Measurements from ENCODE around the gene SPARC.
A peak's percentile ranks its signal among the peaks of the same experiment; 100 is the strongest.
"Not testable (repeated sequence)": the region's sequence is repeated elsewhere in the genome, so short reads cannot be mapped to it uniquely, and the experiment has no call there.

The SPARC gene

DNA sequence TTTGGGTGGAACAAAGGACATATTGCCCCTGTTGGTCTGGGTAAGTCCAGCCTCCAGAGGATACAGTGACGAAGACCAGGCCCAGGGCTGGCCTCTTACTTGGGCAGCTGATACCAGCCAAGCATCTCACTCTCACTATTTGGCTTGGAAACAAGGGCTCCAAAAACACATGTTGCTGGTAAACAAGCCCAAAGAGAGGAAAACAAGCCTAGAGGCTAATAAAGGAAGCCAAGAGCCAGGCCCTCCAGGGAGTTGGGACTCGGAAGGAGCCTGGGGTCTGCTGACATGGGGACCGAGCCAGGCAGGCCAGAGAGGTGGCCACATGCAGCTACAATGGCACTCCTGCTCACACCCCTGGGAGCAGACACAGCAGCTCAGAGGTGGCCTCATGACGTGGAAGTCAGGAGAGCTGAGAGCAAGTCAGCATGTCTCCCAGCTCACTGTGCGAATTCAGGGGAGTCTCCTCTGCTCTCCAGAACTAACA is 5.7 kb downstream of the SPARC start:
- no peak overlapping the region for H3K4me2 ChIP-seq (ENCODE audit: low read length, poor library complexity, severe bottlenecking)
- H3K4ac ChIP-seq (ENCODE audit: low read depth in 1 of 2, low read length in 2 of 2), result no peak overlapping the region
- DNase-seq, result peak; percentile 41
- H3K27me3 ChIP-seq (ENCODE audit: control insufficient read depth in 1 of 2, insufficient read depth in 1 of 2, low read length in 2 of 2), result no peaks in the 10 kb centered on the region
- H3K36me3 ChIP-seq (ENCODE audit: control insufficient read depth in 1 of 2, insufficient read depth in 2 of 2, low read depth in 1 of 2, low read length in 2 of 2), result peaks cover 25 to 73% of the 10 kb centered on the region in 2 experiments
- peaks cover 29% of the 10 kb centered on the region for H3K4me1 ChIP-seq (ENCODE audit: control insufficient read depth, insufficient read depth, low read depth, low read length)
- 56% methylated on average over 4 of the region's 5 CpGs for WGBS
- no peak overlapping the region for H2BK5ac ChIP-seq (ENCODE audit: low read depth, low read length, poor library complexity, severe bottlenecking)
- H3K9me3 ChIP-seq (ENCODE audit: control insufficient read depth, low read length), result no peaks in the 10 kb centered on the region
- H4K91ac ChIP-seq (ENCODE audit: low read length), result no peak overlapping the region
- H3K9ac ChIP-seq (ENCODE audit: low read length), result peak overlapping the region; percentile 96
- H3K79me1 ChIP-seq (replicated peaks; ENCODE audit: low read length, poor library complexity, severe bottlenecking), result no peaks in the 10 kb centered on the region
- H3K4me3 ChIP-seq (ENCODE audit: insufficient read depth in 1 of 2, low read depth in 1 of 2, low read length in 2 of 2), result peak overlapping the region in 1 of 2 experiments; percentile 63
- H2BK12ac ChIP-seq (ENCODE audit: low read length in 2 of 2), result no peak overlapping the region
- H2AK5ac ChIP-seq (ENCODE audit: low read length, severe bottlenecking), result no peak overlapping the region
- peak overlapping the region; percentile 13 for H3K27ac ChIP-seq (ENCODE audit: low read length, poor library complexity, severe bottlenecking)
- no peak overlapping the region for H2BK120ac ChIP-seq (ENCODE audit: low read depth, low read length)
- H3K14ac ChIP-seq (ENCODE audit: low read length in 2 of 2), result peak overlapping the region in 1 of 2 experiments; percentile 78
- H3K23ac ChIP-seq (ENCODE audit: low read length in 2 of 2), result peak overlapping the region in 1 of 2 experiments; percentile 83
- no peak overlapping the region for H4K8ac ChIP-seq (ENCODE audit: low read length)
- peak overlapping the region in 1 of 2 experiments; percentile 75 for H3K18ac ChIP-seq (ENCODE audit: low read depth in 1 of 2, low read length in 2 of 2)
- no peak overlapping the region for H2AFZ ChIP-seq (ENCODE audit: low read depth, low read length)
- no peak overlapping the region for H2BK15ac ChIP-seq (ENCODE audit: low read depth, poor library complexity, severe bottlenecking)

DNA sequence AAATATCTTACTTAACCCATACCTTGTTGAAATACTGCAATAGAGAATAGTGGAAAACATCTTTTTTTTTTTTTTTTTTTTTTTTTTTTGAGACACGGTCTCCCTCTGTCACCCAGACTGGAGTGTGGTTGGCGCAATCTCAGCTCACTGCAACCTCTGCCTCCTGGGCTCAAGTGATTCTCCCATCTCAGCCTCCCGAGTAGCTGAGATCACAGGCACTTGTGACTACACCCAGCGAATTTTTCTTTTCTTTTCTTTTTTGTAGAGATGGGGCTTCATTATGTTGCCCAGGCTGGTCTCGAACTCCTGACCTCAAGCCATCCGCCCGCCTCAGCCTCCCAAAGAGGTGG is 6.6 kb downstream of the SPARC start:
- H3K4me2 ChIP-seq (ENCODE audit: low read length, poor library complexity, severe bottlenecking); H3K23ac ChIP-seq (ENCODE audit: low read length in 2 of 2); H2BK15ac ChIP-seq (ENCODE audit: low read depth, poor library complexity, severe bottlenecking); H3K9me3 ChIP-seq (ENCODE audit: control insufficient read depth, low read length); H3K79me1 ChIP-seq (replicated peaks; ENCODE audit: low read length, poor library complexity, severe bottlenecking); H2BK12ac ChIP-seq (ENCODE audit: low read length in 2 of 2); H3K18ac ChIP-seq (ENCODE audit: low read depth in 1 of 2, low read length in 2 of 2); H3K4ac ChIP-seq (ENCODE audit: low read depth in 1 of 2, low read length in 2 of 2); H2AFZ ChIP-seq (ENCODE audit: low read depth, low read length); H2BK120ac ChIP-seq (ENCODE audit: low read depth, low read length); H2AK5ac ChIP-seq (ENCODE audit: low read length, severe bottlenecking); H2BK5ac ChIP-seq (ENCODE audit: low read depth, low read length, poor library complexity, severe bottlenecking); H3K27ac ChIP-seq (ENCODE audit: low read length, poor library complexity, severe bottlenecking); H4K8ac ChIP-seq (ENCODE audit: low read length); H3K27me3 ChIP-seq (ENCODE audit: control insufficient read depth in 1 of 2, insufficient read depth in 1 of 2, low read length in 2 of 2); H4K91ac ChIP-seq (ENCODE audit: low read length); H3K14ac ChIP-seq (ENCODE audit: low read length in 2 of 2): not testable (repeated sequence)
- Histone ChIP-seq H3K9ac (ENCODE audit: low read length) (peak overlapping the region; percentile 96), H3K4me1 (ENCODE audit: control insufficient read depth, insufficient read depth, low read depth, low read length) (peaks cover 32% of the 10 kb centered on the region), H3K4me3 (ENCODE audit: insufficient read depth in 1 of 2, low read depth in 1 of 2, low read length in 2 of 2) (peak overlapping the region in 1 of 2 experiments; percentile 63), H3K36me3 (ENCODE audit: control insufficient read depth in 1 of 2, insufficient read depth in 2 of 2, low read depth in 1 of 2, low read length in 2 of 2) (peaks cover 27 to 82% of the 10 kb centered on the region in 2 experiments)
- DNase-seq, result peak; percentile 36
- WGBS, result 98% methylated on average over 6 of the region's 7 CpGs

DNA sequence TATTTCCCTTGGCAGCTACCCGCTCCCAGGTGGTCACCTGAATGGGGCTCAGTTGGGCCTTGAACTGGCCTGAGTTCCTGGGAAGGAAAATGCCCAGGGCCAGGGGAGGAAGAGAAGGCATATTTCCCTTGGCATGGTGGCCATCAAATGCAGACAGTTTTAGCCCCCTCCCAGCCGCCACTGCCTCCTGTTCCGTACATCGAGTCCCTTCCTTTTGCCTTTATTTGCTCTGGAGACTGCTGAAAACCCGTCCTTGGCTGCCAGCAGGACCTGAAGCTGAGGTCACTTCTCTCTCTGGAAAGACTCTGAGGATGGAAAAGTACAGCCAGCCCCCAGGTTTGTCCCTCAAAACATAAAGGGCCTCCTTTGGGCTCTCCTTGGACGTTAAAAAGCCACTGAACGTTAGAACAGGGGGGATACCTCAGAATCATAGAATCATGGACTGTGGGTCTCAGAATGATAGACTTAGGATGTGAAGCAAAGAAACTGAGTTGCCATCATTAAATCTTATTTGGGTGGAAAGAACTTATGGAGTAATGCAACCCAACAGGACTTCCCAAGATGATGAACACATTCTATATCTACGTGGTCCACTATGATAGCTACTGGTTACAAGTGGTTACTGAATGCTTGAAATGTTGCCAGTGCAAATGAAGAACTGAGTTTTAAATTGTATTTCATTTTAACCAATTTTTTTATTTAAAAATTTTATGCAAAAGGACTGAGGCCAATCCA is 7.1 kb downstream of the SPARC start:
- Histone ChIP-seq H4K91ac (ENCODE audit: low read length) (no peak overlapping the region), H3K9me3 (ENCODE audit: control insufficient read depth, low read length) (no peaks in the 10 kb centered on the region), H3K23ac (ENCODE audit: low read length in 2 of 2) (peak overlapping the region in 1 of 2 experiments; percentile 23), H2BK5ac (ENCODE audit: low read depth, low read length, poor library complexity, severe bottlenecking) (no peak overlapping the region), H3K36me3 (ENCODE audit: control insufficient read depth in 1 of 2, insufficient read depth in 2 of 2, low read depth in 1 of 2, low read length in 2 of 2) (peaks cover 30 to 84% of the 10 kb centered on the region in 2 experiments), H3K27me3 (ENCODE audit: control insufficient read depth in 1 of 2, insufficient read depth in 1 of 2, low read length in 2 of 2) (no peaks in the 10 kb centered on the region), H3K4me1 (ENCODE audit: control insufficient read depth, insufficient read depth, low read depth, low read length) (peaks cover 32% of the 10 kb centered on the region), H3K18ac (ENCODE audit: low read depth in 1 of 2, low read length in 2 of 2) (peak overlapping the region in 1 of 2 experiments; percentile 54), H3K4ac (ENCODE audit: low read depth in 1 of 2, low read length in 2 of 2) (no peak overlapping the region), H2BK12ac (ENCODE audit: low read length in 2 of 2) (peak overlapping the region in 1 of 2 experiments; percentile 64), H3K9ac (ENCODE audit: low read length) (peak overlapping the region; percentile 96), H2AFZ (ENCODE audit: low read depth, low read length) (no peak overlapping the region), H4K8ac (ENCODE audit: low read length) (peak overlapping the region; percentile 4), H3K14ac (ENCODE audit: low read length in 2 of 2) (peak overlapping the region in 1 of 2 experiments; percentile 61), H3K79me1 (replicated peaks; ENCODE audit: low read length, poor library complexity, severe bottlenecking) (peaks cover under 1% of the 10 kb centered on the region), H3K4me3 (ENCODE audit: insufficient read depth in 1 of 2, low read depth in 1 of 2, low read length in 2 of 2) (peak overlapping the region in 1 of 2 experiments; percentile 60), H2BK120ac (ENCODE audit: low read depth, low read length) (no peak overlapping the region), H3K4me2 (ENCODE audit: low read length, poor library complexity, severe bottlenecking) (peak overlapping the region; percentile 6), H2AK5ac (ENCODE audit: low read length, severe bottlenecking) (peak overlapping the region; percentile 40), H3K27ac (ENCODE audit: low read length, poor library complexity, severe bottlenecking) (peak overlapping the region; percentile 55), H2BK15ac (ENCODE audit: low read depth, poor library complexity, severe bottlenecking) (no peak overlapping the region)
- DNase-seq, result peak; percentile 24
- 84% methylated on average over 7 of the region's 8 CpGs for WGBS

DNA sequence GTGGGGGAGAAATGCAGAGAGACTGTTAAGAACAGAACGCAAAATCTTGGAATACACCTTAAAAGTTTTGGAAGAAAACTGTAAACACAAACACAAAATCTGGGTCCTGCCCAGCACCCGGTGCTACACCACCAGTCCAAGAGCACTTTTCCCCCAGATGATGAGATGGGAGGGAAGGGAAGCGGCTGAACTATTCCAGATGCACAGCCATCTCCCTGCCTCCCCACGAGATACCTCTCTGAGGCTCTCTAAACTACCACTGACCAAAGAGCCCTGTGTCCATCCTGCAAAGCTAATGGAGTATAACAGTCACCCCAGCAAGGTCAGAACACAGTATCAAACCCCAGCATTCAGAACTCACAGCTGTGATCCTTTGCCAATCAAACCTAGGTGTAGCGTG is 8.0 kb downstream of the SPARC start:
- Histone ChIP-seq H3K4me2 (ENCODE audit: low read length, poor library complexity, severe bottlenecking) (peak overlapping the region; percentile 29), H3K79me1 (replicated peaks; ENCODE audit: low read length, poor library complexity, severe bottlenecking) (peaks cover 4% of the 10 kb centered on the region), H2BK15ac (ENCODE audit: low read depth, poor library complexity, severe bottlenecking) (no peak overlapping the region), H3K4ac (ENCODE audit: low read depth in 1 of 2, low read length in 2 of 2) (no peak overlapping the region), H2BK120ac (ENCODE audit: low read depth, low read length) (no peak overlapping the region), H3K18ac (ENCODE audit: low read depth in 1 of 2, low read length in 2 of 2) (peak overlapping the region in 1 of 2 experiments; percentile 57), H3K9ac (ENCODE audit: low read length) (peak overlapping the region; percentile 96), H2AK5ac (ENCODE audit: low read length, severe bottlenecking) (peak overlapping the region; percentile 62), H3K4me1 (ENCODE audit: control insufficient read depth, insufficient read depth, low read depth, low read length) (peaks cover 32% of the 10 kb centered on the region), H3K14ac (ENCODE audit: low read length in 2 of 2) (no peak overlapping the region), H2BK12ac (ENCODE audit: low read length in 2 of 2) (no peak overlapping the region), H3K27ac (ENCODE audit: low read length, poor library complexity, severe bottlenecking) (peak overlapping the region; percentile 55), H3K27me3 (ENCODE audit: control insufficient read depth in 1 of 2, insufficient read depth in 1 of 2, low read length in 2 of 2) (no peaks in the 10 kb centered on the region), H3K36me3 (ENCODE audit: control insufficient read depth in 1 of 2, insufficient read depth in 2 of 2, low read depth in 1 of 2, low read length in 2 of 2) (peaks cover 39 to 86% of the 10 kb centered on the region in 2 experiments), H3K23ac (ENCODE audit: low read length in 2 of 2) (no peak overlapping the region), H3K4me3 (ENCODE audit: insufficient read depth in 1 of 2, low read depth in 1 of 2, low read length in 2 of 2) (peak overlapping the region in 1 of 2 experiments; percentile 60), H4K91ac (ENCODE audit: low read length) (no peak overlapping the region), H3K9me3 (ENCODE audit: control insufficient read depth, low read length) (no peaks in the 10 kb centered on the region), H4K8ac (ENCODE audit: low read length) (no peak overlapping the region), H2AFZ (ENCODE audit: low read depth, low read length) (no peak overlapping the region), H2BK5ac (ENCODE audit: low read depth, low read length, poor library complexity, severe bottlenecking) (no peak overlapping the region)
- DNase-seq, result peak; percentile 32
- WGBS, result 65% methylated on average over 4 of the region's 5 CpGs

Data from mesenchymal stem cell (in vitro differentiated cells and primary cell).